Liver (tissue), 9 donors: ENCODE data around the gene GULP1. TPM values are rescaled to one million over a fixed set of nuclear protein-coding genes. Genes with fewer than 3 reads are reported as not detected.

ENCODE experiments used
- DNase-seq: peaks from one replicate; pipeline ENCODE4 v3.0.0-alpha.2; 2017; ENCODE audit warnings: low spot score
- H3K27ac ChIP-seq, 2 donors: one replicate each; pipeline ENCODE4 v1.7.0; 2013; ENCODE audit warnings: inconsistent platforms in 2 of 2, low read length in 2 of 2, control low read depth in 1 of 2, low read depth in 1 of 2, mild to moderate bottlenecking in 1 of 2
- H3K27me3 ChIP-seq, 4 donors: one replicate each; pipeline versions ENCODE4 v1.6.1 to v1.7.0; 2013; ENCODE audit warnings: low read length in 3 of 4, inconsistent platforms in 1 of 4, mild to moderate bottlenecking in 1 of 4, moderate library complexity in 1 of 4; ENCODE audit not compliant: control insufficient read depth in 4 of 4, insufficient read depth in 4 of 4
- H3K36me3 ChIP-seq, 4 donors: one replicate each; pipeline versions ENCODE4 v1.6.1 to v1.7.0; 2013; ENCODE audit warnings: low read length in 3 of 4, mild to moderate bottlenecking in 3 of 4, low read depth in 1 of 4, moderate library complexity in 1 of 4; ENCODE audit not compliant: control insufficient read depth in 4 of 4, insufficient read depth in 3 of 4
- H3K4me1 ChIP-seq, 4 donors: one replicate each; pipeline versions ENCODE4 v1.6.1 to v1.7.0; 2013; ENCODE audit warnings: low read length in 3 of 4, mild to moderate bottlenecking in 3 of 4, moderate library complexity in 1 of 4; ENCODE audit not compliant: control insufficient read depth in 4 of 4, insufficient read depth in 4 of 4
- H3K4me3 ChIP-seq, 3 donors: one replicate each; pipeline versions ENCODE4 v1.6.1 to v1.7.0; 2013; ENCODE audit warnings: low read length in 3 of 3, control low read depth in 1 of 3, low read depth in 1 of 3, mild to moderate bottlenecking in 1 of 3
- H3K9ac ChIP-seq, 2 donors: one replicate each; pipeline ENCODE4 v1.7.0; 2013; ENCODE audit warnings: low read length in 2 of 2, mild to moderate bottlenecking in 2 of 2, moderate library complexity in 2 of 2, control low read depth in 1 of 2, low read depth in 1 of 2
- H3K9me3 ChIP-seq, 4 donors: one replicate each; pipeline versions ENCODE4 v1.6.1 to v1.7.0; 2013; ENCODE audit warnings: low read length in 3 of 4; ENCODE audit not compliant: control insufficient read depth in 4 of 4
- CTCF ChIP-seq: fragments of 150-350 bp; IDR thresholded peaks from 2 replicates; pipeline ENCODE4 v1.5.1; 2017; ENCODE audit warnings: improper control_type of control experiment, low read depth, low read length; ENCODE audit not compliant: missing input control
- EGR1 ChIP-seq, 2 donors: IDR thresholded peaks; 2 replicates each; pipeline ENCODE4 v1.6.1; 2016 to 2018; ENCODE audit warnings: antibody characterized with exemption in 2 of 2, low read depth in 2 of 2
- FOXA1 ChIP-seq: IDR thresholded peaks from 2 replicates; pipeline ENCODE4 v1.6.1; 2016; ENCODE audit warnings: antibody characterized with exemption
- FOXA2 ChIP-seq: IDR thresholded peaks from 2 replicates; pipeline ENCODE4 v1.6.1; 2016; ENCODE audit warnings: antibody characterized with exemption
- GABPA ChIP-seq, 2 donors: IDR thresholded peaks in 1 of 2; conservative IDR thresholded peaks in 1 of 2; 2 replicates each; pipeline ENCODE4 v1.6.1; 2016; ENCODE audit warnings: antibody characterized with exemption in 2 of 2, mild to moderate bottlenecking in 1 of 2, moderate library complexity in 1 of 2
- HNF4A ChIP-seq, 2 donors: conservative IDR thresholded peaks; 2 replicates each; pipeline ENCODE4 v1.6.1; 2016; ENCODE audit warnings: antibody characterized with exemption in 2 of 2, mild to moderate bottlenecking in 2 of 2
- HNF4G ChIP-seq: IDR thresholded peaks from 2 replicates; pipeline ENCODE4 v1.6.1; 2016; ENCODE audit warnings: antibody characterized with exemption
- JUND ChIP-seq, 2 donors: IDR thresholded peaks; 2 replicates each; pipeline ENCODE4 v1.6.1; 2016; ENCODE audit warnings: antibody characterized with exemption in 2 of 2
- MAX ChIP-seq: IDR thresholded peaks from 2 replicates; pipeline ENCODE4 v1.6.1; 2016; ENCODE audit warnings: antibody characterized with exemption
- NR2F2 ChIP-seq: IDR thresholded peaks from 2 replicates; pipeline ENCODE4 v1.6.1; 2016; ENCODE audit warnings: antibody characterized with exemption
- RAD21 ChIP-seq, 2 donors: IDR thresholded peaks; 2 replicates each; pipeline ENCODE4 v1.6.1; 2016; ENCODE audit warnings: antibody characterized with exemption in 2 of 2, mild to moderate bottlenecking in 2 of 2
- REST ChIP-seq: IDR thresholded peaks from 2 replicates; pipeline ENCODE4 v1.6.1; 2016; ENCODE audit warnings: antibody characterized with exemption, mild to moderate bottlenecking
- RXRA ChIP-seq, 2 donors: IDR thresholded peaks; 2 replicates each; pipeline ENCODE4 v1.6.1; 2017 to 2018; ENCODE audit warnings: antibody characterized with exemption in 2 of 2, mild to moderate bottlenecking in 1 of 2
- SP1 ChIP-seq: IDR thresholded peaks from 2 replicates; pipeline ENCODE4 v1.6.1; 2018; ENCODE audit warnings: antibody characterized with exemption, mild to moderate bottlenecking
- TAF1 ChIP-seq: conservative IDR thresholded peaks from 2 replicates; pipeline ENCODE4 v1.6.1; 2016; ENCODE audit warnings: antibody characterized with exemption, mild to moderate bottlenecking
- WGBS: extraction: QIAGEN DNeasy Blood & Tissue Kit; methylation state at CpG from one replicate; pipeline ENCODE4 v1.1.7; 2013; 5-methylcytosine and 5-hydroxymethylcytosine counted together
- polyA plus RNA-seq, 2 donors: library from polyadenylated mRNA; stranded (reverse) in 1 of 2; unstranded in 1 of 2; fragments of 200-250 nt in 1 of 2; fragments of >200 nt in 1 of 2; fragmentation: Nextera tagmentation in 1 of 2; extraction: Ambion mirVana in 1 of 2; gene quantifications; one replicate each; pipeline versions ENCODE4 v1.2.1 to v1.2.3, GENCODE V29; 2013 to 2015
- total RNA-seq, 2 donors: library from RNA; depleted of rRNA; stranded (reverse); fragments of >200 nt; gene quantifications; one replicate each; pipeline ENCODE4 v1.2.3, GENCODE V29; 2014
- TF ChIP-seq, protein P1 (sequence below): IDR thresholded peaks from 2 replicates; pipeline ENCODE4 v1.6.1; 2016; ENCODE audit warnings: antibody characterized with exemption
- TF ChIP-seq, protein P2 (sequence below): IDR thresholded peaks from 2 replicates; pipeline ENCODE4 v1.6.1; 2016; ENCODE audit warnings: antibody characterized with exemption
- donor health status: healthy.
- donor health status: healthy.
- donor health status: healthy.
- donor health status: healthy.
- donor health status: healthy.

The GULP1 gene
- total and polyA plus RNA-seq, 4 donors, result 0.53 to 6.9 (median 0.89) TPM

- H3K9ac ChIP-seq, result no peak overlapping the region
- TF ChIP-seq HNF4G, result no peak
- TF ChIP-seq MAX, result no peak
- TF ChIP-seq REST, result no peak
- no peak for TF ChIP-seq NR2F2
- TF ChIP-seq, protein P1, sequence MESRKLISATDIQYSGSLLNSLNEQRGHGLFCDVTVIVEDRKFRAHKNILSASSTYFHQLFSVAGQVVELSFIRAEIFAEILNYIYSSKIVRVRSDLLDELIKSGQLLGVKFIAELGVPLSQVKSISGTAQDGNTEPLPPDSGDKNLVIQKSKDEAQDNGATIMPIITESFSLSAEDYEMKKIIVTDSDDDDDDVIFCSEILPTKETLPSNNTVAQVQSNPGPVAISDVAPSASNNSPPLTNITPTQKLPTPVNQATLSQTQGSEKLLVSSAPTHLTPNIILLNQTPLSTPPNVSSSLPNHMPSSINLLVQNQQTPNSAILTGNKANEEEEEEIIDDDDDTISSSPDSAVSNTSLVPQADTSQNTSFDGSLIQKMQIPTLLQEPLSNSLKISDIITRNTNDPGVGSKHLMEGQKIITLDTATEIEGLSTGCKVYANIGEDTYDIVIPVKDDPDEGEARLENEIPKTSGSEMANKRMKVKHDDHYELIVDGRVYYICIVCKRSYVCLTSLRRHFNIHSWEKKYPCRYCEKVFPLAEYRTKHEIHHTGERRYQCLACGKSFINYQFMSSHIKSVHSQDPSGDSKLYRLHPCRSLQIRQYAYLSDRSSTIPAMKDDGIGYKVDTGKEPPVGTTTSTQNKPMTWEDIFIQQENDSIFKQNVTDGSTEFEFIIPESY, result no peak
- TF ChIP-seq FOXA1, result no peak
- no peak for TF ChIP-seq SP1
- TF ChIP-seq EGR1 (IDR thresholded peaks at IDR 0.05; ENCODE audit: low read depth in 2 of 2), result no peak
- TF ChIP-seq RAD21 (IDR thresholded peaks at IDR 0.05), result no peak
- no peak for TF ChIP-seq TAF1
- TF ChIP-seq FOXA2, result no peak
- TF ChIP-seq, protein P2, sequence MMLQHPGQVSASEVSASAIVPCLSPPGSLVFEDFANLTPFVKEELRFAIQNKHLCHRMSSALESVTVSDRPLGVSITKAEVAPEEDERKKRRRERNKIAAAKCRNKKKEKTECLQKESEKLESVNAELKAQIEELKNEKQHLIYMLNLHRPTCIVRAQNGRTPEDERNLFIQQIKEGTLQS, result no peak
- no peak for TF ChIP-seq GABPA (IDR thresholded peaks at IDR 0.05 in 1 of 2, conservative IDR thresholded peaks at IDR 0.05 in 1 of 2)
- no peak for TF ChIP-seq RXRA (IDR thresholded peaks at IDR 0.05)
- no peak for TF ChIP-seq CTCF
- TF ChIP-seq HNF4A (conservative IDR thresholded peaks at IDR 0.05), result no peak
- TF ChIP-seq JUND (IDR thresholded peaks at IDR 0.05), result no peak
- DNase-seq, result no peak
- H3K9me3 ChIP-seq, result no peaks in the 10 kb centered on the region
- peaks cover 0 to 4% (median 1%) of the 10 kb centered on the region in 4 donors for H3K27me3 ChIP-seq
- WGBS, result 87% methylated on average over 10 of the region's 10 CpGs
- no peak overlapping the region for H3K4me3 ChIP-seq
- H3K4me1 ChIP-seq, result peaks cover 0 to 1% (median 0%) of the 10 kb centered on the region in 4 donors
- H3K27ac ChIP-seq, result no peak overlapping the region
- H3K36me3 ChIP-seq, result no peaks in the 10 kb centered on the region
Observed at GRCh38 chr2:188276255-188276654, 15.4 kb upstream of the GULP1 start.
